ENCODE results near the gene PACS2. TPM values are rescaled to one million over a fixed set of nuclear protein-coding genes. Genes with fewer than 3 reads are reported as not detected.

Gene PACS2
- total RNA-seq, 1 experiment from 2014 or later: 57.7 TPM

- CTCF ChIA-PET: interaction anchor here (1.2 to 2.8 kb wide), 2 partner anchors 8 to 11 kb away, joined by 3 to 11 read pairs; no protein-coding TSS in a partner anchor
- BruUV-seq (replicated peaks): no TSS peak
These were observed 28.6 kb downstream of the PACS2 start for GRCh38 chr14:105343194-105343593.

GRCh38 chr14:105346200-105346533, 31.6 kb downstream of the PACS2 start:
- POLR2A ChIA-PET: interaction anchor here (0.7 kb wide), 1 partner anchor 53 kb away, joined by 3 read pairs; no protein-coding TSS in a partner anchor
- H3K27me3 Mint-ChIP-seq (ENCODE audit: insufficient read depth, unreplicated experiment): no peaks in the 10 kb centered on the region
- TF ChIP-seq, protein P1, sequence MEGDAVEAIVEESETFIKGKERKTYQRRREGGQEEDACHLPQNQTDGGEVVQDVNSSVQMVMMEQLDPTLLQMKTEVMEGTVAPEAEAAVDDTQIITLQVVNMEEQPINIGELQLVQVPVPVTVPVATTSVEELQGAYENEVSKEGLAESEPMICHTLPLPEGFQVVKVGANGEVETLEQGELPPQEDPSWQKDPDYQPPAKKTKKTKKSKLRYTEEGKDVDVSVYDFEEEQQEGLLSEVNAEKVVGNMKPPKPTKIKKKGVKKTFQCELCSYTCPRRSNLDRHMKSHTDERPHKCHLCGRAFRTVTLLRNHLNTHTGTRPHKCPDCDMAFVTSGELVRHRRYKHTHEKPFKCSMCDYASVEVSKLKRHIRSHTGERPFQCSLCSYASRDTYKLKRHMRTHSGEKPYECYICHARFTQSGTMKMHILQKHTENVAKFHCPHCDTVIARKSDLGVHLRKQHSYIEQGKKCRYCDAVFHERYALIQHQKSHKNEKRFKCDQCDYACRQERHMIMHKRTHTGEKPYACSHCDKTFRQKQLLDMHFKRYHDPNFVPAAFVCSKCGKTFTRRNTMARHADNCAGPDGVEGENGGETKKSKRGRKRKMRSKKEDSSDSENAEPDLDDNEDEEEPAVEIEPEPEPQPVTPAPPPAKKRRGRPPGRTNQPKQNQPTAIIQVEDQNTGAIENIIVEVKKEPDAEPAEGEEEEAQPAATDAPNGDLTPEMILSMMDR (IDR thresholded peaks at IDR 0.05; ENCODE audit: unreplicated experiment): no peak
- CTCF ChIA-PET: no interaction called here
- DNase-seq (ENCODE audit: unreplicated experiment): no peak
- peaks cover 4% of the 10 kb centered on the region for H3K36me3 Mint-ChIP-seq (ENCODE audit: insufficient read depth, unreplicated experiment)
- intact Hi-C loops (cut with micrococcal nuclease): no loop called here
- H3K4me1 Mint-ChIP-seq (ENCODE audit: insufficient read depth, unreplicated experiment): no peaks in the 10 kb centered on the region
- BruUV-seq (replicated peaks): no TSS peak
- no peaks in the 10 kb centered on the region for H3K9me3 Mint-ChIP-seq (ENCODE audit: unreplicated experiment)
- H3K27ac Mint-ChIP-seq (ENCODE audit: low read depth, unreplicated experiment): no peak overlapping the region
- no peak overlapping the region for H3K4me3 Mint-ChIP-seq (ENCODE audit: unreplicated experiment)

More at GRCh38 chr14:105343194-105343593, 28.6 kb downstream of the PACS2 start:
- TF ChIP-seq, protein P1 (IDR thresholded peaks at IDR 0.05; ENCODE audit: unreplicated experiment): no peak
- H3K36me3 Mint-ChIP-seq (ENCODE audit: insufficient read depth, unreplicated experiment): peaks cover 4% of the 10 kb centered on the region
- H3K9me3 Mint-ChIP-seq (ENCODE audit: unreplicated experiment): no peaks in the 10 kb centered on the region
- H3K4me1 Mint-ChIP-seq (ENCODE audit: insufficient read depth, unreplicated experiment): no peaks in the 10 kb centered on the region
- no peak overlapping the region for H3K4me3 Mint-ChIP-seq (ENCODE audit: unreplicated experiment)
- no peak for DNase-seq (ENCODE audit: unreplicated experiment)
- intact Hi-C loops (cut with micrococcal nuclease): no loop called here
- H3K27ac Mint-ChIP-seq (ENCODE audit: low read depth, unreplicated experiment): no peak overlapping the region
- POLR2A ChIA-PET: no interaction called here
- no peaks in the 10 kb centered on the region for H3K27me3 Mint-ChIP-seq (ENCODE audit: insufficient read depth, unreplicated experiment)

DNA sequence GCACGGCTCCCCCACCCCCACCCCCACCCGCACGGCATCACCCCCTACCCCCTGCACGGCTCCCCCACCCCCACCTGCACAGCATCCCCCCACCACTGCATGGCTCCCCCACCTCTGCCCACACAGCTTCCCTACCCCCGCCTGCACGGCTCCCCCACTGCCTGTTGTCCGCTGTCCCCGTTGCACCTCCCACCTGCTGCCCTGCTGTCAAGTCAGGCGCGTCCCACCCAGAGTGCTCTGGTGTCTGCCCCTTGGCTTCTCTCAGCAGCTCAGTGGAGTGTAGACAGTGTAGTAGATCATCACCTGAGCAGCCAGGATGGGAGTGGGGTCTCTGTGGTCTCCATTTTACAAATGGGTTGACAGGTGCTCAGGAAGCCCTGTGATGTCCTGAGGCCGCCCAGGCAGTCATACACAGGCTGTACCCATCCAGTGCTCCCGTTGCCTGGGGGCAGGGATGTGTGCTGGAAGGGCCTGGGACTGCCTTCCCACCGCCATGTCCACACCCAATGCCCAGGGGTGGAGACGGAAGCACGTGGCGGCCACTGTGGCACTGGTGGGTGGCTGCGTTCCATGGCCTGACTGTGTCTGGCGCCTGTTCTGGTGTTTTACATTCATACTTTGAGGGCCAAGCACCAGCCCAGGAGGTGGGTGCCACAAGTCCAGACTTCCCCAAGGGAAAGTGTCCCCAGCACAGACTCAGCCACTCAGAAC, 32.5 kb downstream of the PACS2 start:
- intact Hi-C loops (cut with micrococcal nuclease): no loop called here
- ChIA-PET CTCF (no interaction called here), POLR2A (no interaction called here)
- no peaks in the 10 kb centered on the region for H3K4me1 Mint-ChIP-seq (ENCODE audit: insufficient read depth, unreplicated experiment)
- DNase-seq (ENCODE audit: unreplicated experiment): no peak
- no peaks in the 10 kb centered on the region for H3K9me3 Mint-ChIP-seq (ENCODE audit: unreplicated experiment)
- BruUV-seq (replicated peaks): no TSS peak
- no peaks in the 10 kb centered on the region for H3K27me3 Mint-ChIP-seq (ENCODE audit: insufficient read depth, unreplicated experiment)
- H3K36me3 Mint-ChIP-seq (ENCODE audit: insufficient read depth, unreplicated experiment): peaks cover 2% of the 10 kb centered on the region
- no peak overlapping the region for H3K4me3 Mint-ChIP-seq (ENCODE audit: unreplicated experiment)
- TF ChIP-seq, protein P1 (IDR thresholded peaks at IDR 0.05; ENCODE audit: unreplicated experiment): no peak
- no peak overlapping the region for H3K27ac Mint-ChIP-seq (ENCODE audit: low read depth, unreplicated experiment)

- Mint-ChIP-seq H3K4me3 (ENCODE audit: unreplicated experiment) (no peak overlapping the region), H3K27me3 (ENCODE audit: insufficient read depth, unreplicated experiment) (no peaks in the 10 kb centered on the region), H3K36me3 (ENCODE audit: insufficient read depth, unreplicated experiment) (peaks cover 4% of the 10 kb centered on the region), H3K27ac (ENCODE audit: low read depth, unreplicated experiment) (no peak overlapping the region), H3K9me3 (ENCODE audit: unreplicated experiment) (no peaks in the 10 kb centered on the region), H3K4me1 (ENCODE audit: insufficient read depth, unreplicated experiment) (no peaks in the 10 kb centered on the region)
- TF ChIP-seq, protein P1 (IDR thresholded peaks at IDR 0.05; ENCODE audit: unreplicated experiment): no peak
- ChIA-PET POLR2A (no interaction called here), CTCF (no interaction called here)
- no TSS peak for BruUV-seq (replicated peaks)
- intact Hi-C loops (cut with micrococcal nuclease): no loop called here
- DNase-seq (ENCODE audit: unreplicated experiment): no peak
These were observed 33.0 kb downstream of the PACS2 start for GRCh38 chr14:105347587-105347968.
